PC-3 (cell line): ENCODE measurements around the gene ZNF546.

ENCODE experiments used
- EZH2 ChIP-seq: fragments of 300-600 bp; sonication (generic); IDR thresholded peaks from one replicate; pipeline ENCODE4 v1.6.1; 2017; ENCODE audit warnings: antibody characterized with exemption, mild to moderate bottlenecking, low read length; ENCODE audit not compliant: unreplicated experiment
- EZH2phosphoT487 ChIP-seq: fragments of 300-600 bp; sonication (generic); IDR thresholded peaks from 2 replicates; pipeline ENCODE4 v1.6.1; 2018; ENCODE audit warnings: mild to moderate bottlenecking, antibody characterized with exemption, low read length, borderline replicate concordance
- TF ChIP-seq, protein P1 (sequence below): fragments of 300-600 bp; sonication (generic); conservative IDR thresholded peaks from 2 replicates; pipeline ENCODE4 v1.5.1; 2017; ENCODE audit warnings: antibody characterized with exemption, low read depth, mild to moderate bottlenecking, low read length

DNA sequence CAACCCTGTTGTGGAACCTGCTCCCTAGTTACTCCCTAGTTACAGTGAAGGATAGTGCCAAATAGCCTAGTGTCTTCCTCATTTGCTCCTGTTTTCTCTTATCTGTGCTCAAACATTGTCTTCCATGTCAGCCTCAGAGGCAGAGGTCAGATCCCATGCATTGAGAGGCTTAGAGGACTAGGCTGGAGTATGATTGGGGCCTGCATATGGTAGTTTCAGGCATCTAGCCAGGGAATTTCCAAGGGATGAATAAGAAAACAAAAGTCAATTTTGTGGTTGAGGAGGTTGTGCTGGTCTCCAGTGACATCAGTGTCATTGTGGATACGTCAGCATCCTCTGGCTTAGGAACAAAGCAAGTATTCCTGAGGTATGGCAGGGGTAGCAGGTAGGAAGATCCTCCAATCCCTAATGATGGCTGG is 9.4 kb downstream of the ZNF546 start:
- TF ChIP-seq, protein P1, sequence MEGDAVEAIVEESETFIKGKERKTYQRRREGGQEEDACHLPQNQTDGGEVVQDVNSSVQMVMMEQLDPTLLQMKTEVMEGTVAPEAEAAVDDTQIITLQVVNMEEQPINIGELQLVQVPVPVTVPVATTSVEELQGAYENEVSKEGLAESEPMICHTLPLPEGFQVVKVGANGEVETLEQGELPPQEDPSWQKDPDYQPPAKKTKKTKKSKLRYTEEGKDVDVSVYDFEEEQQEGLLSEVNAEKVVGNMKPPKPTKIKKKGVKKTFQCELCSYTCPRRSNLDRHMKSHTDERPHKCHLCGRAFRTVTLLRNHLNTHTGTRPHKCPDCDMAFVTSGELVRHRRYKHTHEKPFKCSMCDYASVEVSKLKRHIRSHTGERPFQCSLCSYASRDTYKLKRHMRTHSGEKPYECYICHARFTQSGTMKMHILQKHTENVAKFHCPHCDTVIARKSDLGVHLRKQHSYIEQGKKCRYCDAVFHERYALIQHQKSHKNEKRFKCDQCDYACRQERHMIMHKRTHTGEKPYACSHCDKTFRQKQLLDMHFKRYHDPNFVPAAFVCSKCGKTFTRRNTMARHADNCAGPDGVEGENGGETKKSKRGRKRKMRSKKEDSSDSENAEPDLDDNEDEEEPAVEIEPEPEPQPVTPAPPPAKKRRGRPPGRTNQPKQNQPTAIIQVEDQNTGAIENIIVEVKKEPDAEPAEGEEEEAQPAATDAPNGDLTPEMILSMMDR, result no peak
- TF ChIP-seq EZH2 (no peak), EZH2phosphoT487 (no peak)
